ENCODE results near the gene NME1. TPM values are rescaled to one million over a fixed set of nuclear protein-coding genes. Genes with fewer than 3 reads are reported as not detected.

The NME1 gene
- total and polyA plus RNA-seq, 9 of the 15 experiments (the other 6 are each of a cell fraction or from before 2014, with no cell fraction given) = 449 to 1,588 (median 604) TPM

DNA sequence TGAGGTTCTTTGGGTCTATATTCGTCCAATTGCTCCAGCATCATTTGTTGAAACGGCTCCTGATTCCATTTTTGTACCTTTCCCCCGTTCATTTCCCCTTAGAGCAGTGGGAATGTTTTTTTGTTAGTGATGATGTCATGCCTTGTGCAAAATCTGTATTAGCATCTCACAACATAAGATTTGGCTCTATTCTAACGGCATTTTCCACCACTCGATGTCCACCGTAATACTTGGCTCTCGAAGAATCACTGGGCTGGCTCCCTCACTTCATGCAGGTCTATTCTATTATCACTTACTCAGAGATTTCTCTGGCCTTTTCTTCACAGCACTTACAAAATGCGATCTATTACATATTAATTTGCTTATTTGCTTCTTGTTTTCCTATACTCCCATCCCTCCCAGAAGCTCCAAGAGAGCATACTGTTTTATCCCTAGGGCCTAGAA is 571 bp upstream of the NME1 start (continued):
- peak in 1 of 2 experiments; percentile 11 for TF ChIP-seq AFF1 (IDR thresholded peaks at IDR 0.05; ENCODE audit: low read depth in 1 of 2, partially characterized antibody in 2 of 2)
- TF ChIP-seq, protein P1, sequence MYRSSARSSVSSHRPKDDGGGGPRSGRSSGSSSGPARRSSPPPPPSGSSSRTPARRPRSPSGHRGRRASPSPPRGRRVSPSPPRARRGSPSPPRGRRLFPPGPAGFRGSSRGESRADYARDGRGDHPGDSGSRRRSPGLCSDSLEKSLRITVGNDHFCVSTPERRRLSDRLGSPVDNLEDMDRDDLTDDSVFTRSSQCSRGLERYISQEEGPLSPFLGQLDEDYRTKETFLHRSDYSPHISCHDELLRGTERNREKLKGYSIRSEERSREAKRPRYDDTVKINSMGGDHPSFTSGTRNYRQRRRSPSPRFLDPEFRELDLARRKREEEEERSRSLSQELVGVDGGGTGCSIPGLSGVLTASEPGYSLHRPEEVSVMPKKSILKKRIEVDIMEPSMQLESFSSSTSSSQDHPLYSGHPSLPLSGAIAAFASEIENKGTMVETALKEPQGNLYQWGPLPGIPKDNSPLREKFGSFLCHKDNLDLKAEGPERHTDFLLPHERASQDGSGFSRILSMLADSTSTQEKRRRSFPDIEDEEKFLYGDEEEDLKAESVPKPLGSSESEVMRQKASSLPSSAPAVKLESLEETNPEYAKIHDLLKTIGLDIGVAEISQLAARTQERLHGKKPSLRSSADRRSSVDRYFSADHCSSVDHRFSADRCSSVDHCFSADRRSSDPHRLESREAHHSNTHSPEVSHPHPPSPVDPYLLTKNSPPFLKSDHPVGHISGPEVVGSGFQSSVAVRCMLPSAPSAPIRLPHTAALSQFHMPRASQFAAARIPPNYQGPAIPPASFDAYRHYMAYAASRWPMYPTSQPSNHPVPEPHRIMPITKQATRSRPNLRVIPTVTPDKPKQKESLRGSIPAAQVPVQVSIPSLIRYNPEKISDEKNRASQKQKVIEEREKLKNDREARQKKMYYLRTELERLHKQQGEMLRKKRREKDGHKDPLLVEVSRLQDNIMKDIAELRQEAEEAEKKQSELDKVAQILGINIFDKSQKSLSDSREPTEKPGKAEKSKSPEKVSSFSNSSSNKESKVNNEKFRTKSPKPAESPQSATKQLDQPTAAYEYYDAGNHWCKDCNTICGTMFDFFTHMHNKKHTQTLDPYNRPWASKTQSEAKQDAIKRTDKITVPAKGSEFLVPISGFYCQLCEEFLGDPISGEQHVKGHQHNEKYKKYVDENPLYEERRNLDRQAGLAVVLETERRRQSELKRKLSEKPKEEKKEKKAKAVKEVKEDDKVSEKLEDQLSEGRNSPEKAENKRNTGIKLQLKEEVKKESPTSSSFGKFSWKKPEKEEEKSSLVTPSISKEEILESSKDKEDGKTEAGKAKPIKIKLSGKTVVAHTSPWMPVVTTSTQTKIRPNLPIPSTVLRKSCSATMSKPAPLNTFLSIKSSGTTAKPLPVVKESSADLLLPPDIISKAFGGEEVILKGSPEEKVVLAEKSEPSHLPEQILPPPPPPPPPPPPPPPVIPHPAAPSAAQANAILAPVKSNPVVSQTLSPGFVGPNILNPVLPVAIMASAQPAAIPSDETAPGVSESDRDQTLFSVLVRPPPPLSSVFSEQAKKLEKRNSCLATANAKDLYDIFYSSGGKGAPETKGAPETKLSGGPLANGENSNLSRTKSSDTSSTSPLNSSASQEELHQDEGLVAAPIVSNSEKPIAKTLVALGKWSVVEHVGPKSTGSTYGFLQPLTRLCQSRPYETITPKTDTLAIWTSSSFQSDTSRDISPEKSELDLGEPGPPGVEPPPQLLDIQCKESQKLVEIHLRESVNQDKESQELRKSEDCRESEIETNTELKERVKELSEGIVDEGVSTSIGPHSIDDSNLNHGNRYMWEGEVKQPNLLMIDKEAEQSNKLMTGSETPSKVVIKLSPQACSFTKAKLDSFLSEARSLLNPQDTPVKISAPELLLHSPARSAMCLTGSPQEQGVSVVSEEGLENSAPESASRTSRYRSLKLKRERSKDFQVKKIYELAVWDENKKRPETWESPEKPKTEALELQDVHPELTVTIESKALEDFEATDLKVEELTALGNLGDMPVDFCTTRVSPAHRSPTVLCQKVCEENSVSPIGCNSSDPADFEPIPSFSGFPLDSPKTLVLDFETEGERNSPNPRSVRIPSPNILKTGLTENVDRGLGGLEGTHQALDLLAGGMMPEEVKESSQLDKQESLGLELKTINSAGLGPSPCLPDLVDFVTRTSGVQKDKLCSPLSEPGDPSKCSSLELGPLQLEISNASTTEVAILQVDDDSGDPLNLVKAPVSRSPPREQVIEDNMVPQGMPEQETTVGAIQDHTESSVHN (IDR thresholded peaks at IDR 0.05; ENCODE audit: borderline replicate concordance in 1 of 2, low read depth in 1 of 2) = no peak
- TF ChIP-seq SRSF7 (optimal IDR thresholded peaks at IDR 0.05; ENCODE audit: low read depth, low read length) = no peak
- no peak for TF ChIP-seq TAF9B (IDR thresholded peaks at IDR 0.05; ENCODE audit: partially characterized antibody)
- no peak for TF ChIP-seq NCOR1 (IDR thresholded peaks at IDR 0.05)
- no peak for TF ChIP-seq ZKSCAN1 (IDR thresholded peaks at IDR 0.05; ENCODE audit: low read depth, low read length)
- no peak for TF ChIP-seq THAP7 (CRISPR knock-in tag; IDR thresholded peaks at IDR 0.05)
- TF ChIP-seq CHD4 (IDR thresholded peaks at IDR 0.05; ENCODE audit: insufficient read depth, insufficient replicate concordance, low read depth, low read length, poor library complexity, severe bottlenecking) = no peak
- no peak for TF ChIP-seq TGIF2 (CRISPR knock-in tag; IDR thresholded peaks at IDR 0.05)
- TF ChIP-seq, protein P2, sequence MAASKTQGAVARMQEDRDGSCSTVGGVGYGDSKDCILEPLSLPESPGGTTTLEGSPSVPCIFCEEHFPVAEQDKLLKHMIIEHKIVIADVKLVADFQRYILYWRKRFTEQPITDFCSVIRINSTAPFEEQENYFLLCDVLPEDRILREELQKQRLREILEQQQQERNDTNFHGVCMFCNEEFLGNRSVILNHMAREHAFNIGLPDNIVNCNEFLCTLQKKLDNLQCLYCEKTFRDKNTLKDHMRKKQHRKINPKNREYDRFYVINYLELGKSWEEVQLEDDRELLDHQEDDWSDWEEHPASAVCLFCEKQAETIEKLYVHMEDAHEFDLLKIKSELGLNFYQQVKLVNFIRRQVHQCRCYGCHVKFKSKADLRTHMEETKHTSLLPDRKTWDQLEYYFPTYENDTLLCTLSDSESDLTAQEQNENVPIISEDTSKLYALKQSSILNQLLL (CRISPR knock-in tag; IDR thresholded peaks at IDR 0.05; ENCODE audit: borderline replicate concordance) = no peak
- TF ChIP-seq THRAP3 (IDR thresholded peaks at IDR 0.05; ENCODE audit: borderline replicate concordance) = no peak

All from K562 (cell line).